ENCODE measurements around the gene FLT3LG.

DNA sequence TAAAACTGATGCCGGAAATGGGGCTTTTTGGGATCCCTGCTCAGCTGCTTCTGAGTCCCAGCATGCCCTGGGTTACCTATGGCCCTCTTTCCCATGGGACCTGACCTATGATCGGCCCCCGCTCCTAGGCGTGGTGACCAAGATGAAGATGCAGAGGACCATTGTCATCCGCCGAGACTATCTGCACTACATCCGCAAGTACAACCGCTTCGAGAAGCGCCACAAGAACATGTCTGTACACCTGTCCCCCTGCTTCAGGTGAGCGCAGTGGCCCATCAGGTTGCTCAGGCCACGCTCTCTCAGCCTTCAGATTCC, 23.7 kb downstream of the FLT3LG start:
- TF ChIP-seq, protein P1, sequence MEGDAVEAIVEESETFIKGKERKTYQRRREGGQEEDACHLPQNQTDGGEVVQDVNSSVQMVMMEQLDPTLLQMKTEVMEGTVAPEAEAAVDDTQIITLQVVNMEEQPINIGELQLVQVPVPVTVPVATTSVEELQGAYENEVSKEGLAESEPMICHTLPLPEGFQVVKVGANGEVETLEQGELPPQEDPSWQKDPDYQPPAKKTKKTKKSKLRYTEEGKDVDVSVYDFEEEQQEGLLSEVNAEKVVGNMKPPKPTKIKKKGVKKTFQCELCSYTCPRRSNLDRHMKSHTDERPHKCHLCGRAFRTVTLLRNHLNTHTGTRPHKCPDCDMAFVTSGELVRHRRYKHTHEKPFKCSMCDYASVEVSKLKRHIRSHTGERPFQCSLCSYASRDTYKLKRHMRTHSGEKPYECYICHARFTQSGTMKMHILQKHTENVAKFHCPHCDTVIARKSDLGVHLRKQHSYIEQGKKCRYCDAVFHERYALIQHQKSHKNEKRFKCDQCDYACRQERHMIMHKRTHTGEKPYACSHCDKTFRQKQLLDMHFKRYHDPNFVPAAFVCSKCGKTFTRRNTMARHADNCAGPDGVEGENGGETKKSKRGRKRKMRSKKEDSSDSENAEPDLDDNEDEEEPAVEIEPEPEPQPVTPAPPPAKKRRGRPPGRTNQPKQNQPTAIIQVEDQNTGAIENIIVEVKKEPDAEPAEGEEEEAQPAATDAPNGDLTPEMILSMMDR (IDR thresholded peaks at IDR 0.05) = no peak
- no peak for TF ChIP-seq POLR2A (IDR thresholded peaks at IDR 0.05)
